GM21737 (cell line): ENCODE measurements around the gene RGS14.

Experiments
- ATAC-seq: cut with Tn5 transposase; IDR thresholded peaks from one replicate; pipeline ENCODE4 v1.9.1; 2021; ENCODE audit warnings: mild to moderate bottlenecking, moderate library complexity; ENCODE audit not compliant: unreplicated experiment

Gene RGS14

DNA sequence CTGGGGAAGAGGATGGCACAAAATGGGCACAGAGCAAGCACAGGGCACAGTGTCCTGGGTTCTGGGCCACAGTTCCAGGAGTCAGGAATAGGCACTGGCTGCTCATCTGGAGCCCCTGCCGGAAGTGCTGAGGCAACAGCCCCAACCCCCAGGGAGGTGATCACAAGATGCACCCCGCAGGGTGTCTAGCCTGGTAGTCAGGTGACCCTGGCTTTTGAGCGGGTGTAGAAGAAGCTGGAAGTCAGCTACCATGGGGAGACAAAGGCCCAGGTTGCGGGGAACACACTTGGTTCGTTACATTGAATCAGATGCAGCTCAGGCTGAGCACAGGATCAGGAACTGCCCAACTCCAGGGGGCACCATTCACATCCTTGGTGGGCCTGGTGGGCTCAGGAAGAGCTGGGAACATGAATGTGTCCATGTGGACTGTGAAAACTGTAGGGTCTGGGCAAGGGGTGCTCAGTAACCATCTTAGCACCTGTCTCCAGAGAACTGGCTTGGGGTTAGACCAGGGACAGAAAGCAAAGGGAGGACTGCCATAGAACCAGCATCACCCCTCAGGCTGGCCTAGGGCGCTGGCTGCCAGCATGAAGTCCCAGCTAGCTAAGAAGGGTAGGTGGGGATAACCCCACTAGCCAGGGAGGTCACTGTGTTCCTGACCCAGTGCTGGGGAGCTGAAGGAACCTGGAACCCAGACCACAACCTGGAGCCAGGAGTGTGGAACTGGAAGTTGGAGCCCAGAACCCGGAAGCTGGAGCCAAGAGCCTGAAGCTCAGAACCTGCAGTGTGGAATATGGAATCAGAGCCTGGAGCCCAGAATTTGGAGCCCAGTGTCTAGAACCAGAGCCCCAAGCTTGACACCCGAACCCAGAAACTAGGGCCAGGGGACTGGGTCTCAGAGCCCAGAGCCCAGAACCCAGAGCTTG is 20.4 kb downstream of the RGS14 start:
- ATAC-seq = no peak

DNA sequence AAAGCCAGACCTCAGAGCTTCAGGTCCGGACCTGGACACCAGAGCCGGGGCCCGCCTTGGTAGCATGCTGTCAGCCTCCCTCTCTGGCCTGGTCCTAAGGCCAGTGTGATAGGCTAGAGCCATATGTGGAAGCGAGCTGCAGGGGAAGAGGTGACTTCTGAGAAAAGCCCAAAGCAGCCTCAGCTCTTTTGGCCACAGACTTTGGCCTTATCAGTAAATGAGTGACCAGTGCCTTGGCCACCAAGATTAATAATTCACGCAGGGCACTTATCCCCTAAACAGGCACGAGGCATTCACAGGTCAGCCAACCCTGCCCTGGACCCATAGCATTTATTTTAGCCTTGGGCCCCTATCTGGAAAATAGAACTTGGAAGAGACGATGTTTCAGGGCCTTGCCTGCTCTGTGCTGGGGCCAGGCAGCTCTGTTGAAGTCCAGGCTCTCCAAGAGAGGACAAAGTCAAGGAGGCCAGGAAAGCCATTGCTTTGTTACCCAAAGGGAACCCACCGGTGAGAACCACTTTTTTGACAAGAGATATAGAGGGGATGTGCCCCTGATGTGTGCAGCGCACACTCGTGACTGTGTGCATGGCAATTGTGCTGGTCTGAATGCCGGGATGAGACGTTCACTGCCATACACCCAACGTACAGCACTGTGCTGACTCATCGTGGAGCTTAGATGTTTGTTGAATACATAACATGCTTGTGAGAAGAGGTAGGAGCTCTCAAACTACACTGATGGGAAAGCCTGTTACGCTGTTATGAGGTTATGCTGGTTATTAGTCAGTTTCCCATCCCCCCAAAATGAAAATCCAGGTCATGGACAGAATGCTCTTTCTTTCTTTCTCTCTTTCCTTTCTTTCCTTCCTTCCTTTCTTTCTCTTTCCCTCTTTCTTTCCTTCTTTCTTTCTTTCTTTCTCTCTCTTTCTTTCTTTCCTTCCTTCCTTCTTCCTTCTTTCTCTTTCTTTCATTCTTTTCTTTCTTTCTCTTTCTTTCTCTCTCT is 21.5 kb downstream of the RGS14 start:
- ATAC-seq = no peak

DNA sequence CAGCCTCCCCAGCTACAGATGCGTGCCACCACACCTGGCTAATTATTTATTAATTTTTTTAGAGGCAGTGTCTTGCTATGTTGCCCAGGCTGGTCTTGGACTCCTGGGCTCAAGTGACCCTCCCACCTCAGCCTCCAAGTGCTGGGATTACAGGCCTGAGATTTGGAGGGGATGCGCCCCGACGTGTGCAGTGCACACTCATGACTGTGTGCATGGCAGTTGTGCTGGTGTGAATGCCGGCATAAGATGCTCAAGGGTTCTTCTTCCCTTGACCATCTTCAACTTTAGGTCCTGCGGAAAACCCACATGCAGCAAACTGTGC is 23.0 kb downstream of the RGS14 start:
- ATAC-seq = no peak

DNA sequence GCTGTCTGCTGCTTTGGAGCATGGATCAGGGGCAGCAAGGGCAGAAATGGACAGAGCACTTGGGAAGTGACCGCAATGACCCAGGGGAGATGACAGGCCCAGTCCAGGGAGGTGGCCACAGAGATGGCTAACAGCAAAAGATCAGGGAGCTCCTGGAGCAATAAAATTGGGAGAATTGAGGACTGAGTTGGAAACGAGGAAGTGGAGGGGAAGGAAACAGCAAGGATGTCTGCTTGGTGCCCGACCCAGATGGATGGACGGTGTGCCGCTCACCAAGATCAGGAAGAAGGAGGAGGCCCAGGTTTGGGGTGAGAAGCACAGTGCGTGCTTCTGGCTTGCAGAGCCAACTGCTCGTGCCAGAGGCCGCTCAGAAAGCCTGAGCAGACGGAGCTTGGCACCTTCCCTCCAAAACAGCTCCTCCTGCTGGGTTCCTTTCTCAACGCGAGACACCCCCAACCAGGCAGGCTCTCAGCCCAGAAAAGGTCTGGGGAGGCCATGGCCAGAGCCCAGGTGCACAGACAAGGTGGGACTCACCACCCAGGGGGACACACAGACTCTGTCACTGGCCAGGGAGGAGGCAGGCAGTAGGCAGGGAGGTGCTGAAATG is 24.8 kb downstream of the RGS14 start:
- ATAC-seq = no peak

DNA sequence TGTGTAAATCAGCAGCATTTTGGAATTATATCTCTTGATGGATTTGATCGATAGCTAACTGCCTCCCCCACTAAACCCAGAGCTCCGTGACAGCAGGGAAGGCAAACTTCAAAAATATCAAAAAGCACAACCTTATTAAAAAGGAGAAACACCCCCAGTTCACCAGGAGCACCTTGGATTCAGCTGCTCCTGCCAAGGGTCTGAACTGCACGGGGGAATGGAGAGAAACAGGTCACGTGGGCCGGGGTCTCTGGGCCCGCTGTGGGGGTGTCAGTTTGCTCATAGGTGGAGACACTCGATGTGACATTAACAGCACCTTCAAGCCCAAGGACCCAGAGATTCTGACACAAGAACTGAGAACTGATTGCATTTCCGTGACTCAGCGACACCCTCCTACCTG is 25.5 kb downstream of the RGS14 start:
- ATAC-seq = no peak

DNA sequence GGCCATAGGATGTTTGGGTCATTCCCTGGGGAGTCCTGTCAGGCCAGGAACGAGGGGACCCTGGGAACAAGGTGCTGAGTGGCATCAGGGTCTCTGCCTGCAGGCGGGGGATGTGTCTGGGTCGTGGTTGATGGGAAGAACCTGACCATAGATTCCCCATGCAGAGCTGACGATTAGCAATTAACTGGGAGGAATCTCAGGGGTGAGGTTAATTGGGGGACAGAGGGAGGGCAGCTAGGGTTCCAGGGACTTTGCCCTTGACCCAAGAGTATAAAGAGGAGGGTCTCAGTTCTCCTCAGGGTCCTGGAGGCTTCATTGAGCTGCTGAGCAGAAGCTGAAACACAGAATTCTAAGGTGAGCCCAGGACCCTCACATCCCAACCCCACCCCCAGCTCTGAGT is 26.4 kb downstream of the RGS14 start, which contains the start of gene SLC34A1:
Gene SLC34A1, plus strand, starts transcription at position 301 of the 400 bp plus-strand sequence. CDS start 1,308 bp downstream, outside the sequence.
- ATAC-seq = no peak

DNA sequence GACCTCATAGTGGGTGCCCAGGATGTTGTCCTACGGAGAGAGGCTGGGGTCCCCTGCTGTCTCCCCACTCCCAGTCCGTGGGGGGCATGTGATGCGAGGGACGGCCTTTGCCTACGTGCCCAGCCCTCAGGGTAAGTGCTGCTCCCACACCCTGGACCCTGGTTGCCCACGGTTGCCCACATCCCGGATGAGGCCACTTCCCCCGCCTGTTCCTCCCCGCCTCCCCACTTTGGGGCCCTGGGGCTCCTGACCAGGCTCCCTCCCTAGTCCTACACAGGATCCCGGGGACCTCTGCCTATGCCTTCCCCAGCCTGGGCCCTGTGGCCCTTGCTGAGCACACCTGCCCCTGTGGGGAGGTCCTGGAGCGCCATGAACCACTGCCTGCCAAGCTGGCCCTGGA is 28.0 kb downstream of the RGS14 start:
- ATAC-seq = no peak

DNA sequence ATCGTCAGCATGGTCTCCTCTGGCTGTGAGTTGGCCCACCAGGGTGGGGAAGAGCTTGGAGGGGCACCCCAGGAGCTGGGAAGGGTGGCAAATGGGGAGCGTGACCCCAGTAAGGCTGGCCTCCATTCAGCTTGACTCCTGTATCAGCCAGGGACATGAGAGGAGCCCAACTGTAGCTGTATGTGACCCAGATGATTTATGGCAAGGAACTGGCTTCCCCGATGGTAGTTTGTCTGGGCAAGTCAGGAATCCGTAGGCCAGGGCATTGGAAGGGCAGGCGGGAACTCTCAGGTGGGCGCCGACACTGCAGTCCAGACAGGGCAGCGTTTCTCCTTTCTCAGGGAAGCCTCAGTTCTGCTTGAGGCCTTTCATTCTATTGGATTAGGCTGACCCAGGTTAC is 28.8 kb downstream of the RGS14 start:
- ATAC-seq = no peak

DNA sequence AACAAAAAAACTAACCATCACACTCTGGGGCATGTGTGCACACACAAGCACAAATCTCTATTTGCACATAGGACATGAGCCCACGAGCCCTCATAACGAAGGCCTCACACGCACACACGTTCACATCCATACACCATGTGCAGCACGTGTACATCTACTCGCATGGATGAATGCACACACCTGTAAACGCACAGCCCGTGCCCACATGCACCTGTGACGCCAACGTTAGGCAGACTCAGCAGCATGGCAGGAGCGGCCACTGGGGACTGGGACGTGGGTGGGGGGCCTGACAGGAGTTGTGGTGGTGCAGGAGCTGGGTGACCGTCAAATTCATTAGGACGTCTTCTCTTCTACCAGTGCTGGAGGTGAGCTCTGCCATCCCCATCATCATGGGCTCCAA is 29.7 kb downstream of the RGS14 start:
- ATAC-seq = no peak

DNA sequence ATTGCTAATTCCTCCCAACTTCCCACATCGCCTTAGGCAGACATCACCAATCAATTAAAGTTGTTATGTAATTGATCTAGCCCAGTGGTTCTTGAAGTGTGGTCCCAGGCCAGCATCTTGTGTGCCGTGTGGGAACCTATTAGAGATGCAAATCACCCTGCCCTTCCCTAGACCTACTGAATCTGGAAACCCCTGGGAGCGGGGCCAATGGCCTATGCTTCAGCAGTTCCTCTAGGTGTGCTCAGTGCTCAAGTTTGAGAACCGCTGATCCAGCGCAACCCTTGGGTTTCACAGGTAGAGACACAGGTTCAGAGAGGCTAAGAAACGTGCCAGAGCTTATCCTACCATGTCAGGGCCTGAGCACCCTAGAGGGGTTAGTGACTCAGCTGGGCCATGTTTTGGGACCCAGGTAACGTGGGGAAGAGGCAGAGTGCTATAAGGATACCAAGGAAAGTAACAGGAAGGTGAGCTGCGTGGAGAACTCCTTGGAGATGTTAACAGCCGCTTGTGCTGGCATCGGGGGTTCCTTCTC is 30.9 kb downstream of the RGS14 start:
- no peak for ATAC-seq

DNA sequence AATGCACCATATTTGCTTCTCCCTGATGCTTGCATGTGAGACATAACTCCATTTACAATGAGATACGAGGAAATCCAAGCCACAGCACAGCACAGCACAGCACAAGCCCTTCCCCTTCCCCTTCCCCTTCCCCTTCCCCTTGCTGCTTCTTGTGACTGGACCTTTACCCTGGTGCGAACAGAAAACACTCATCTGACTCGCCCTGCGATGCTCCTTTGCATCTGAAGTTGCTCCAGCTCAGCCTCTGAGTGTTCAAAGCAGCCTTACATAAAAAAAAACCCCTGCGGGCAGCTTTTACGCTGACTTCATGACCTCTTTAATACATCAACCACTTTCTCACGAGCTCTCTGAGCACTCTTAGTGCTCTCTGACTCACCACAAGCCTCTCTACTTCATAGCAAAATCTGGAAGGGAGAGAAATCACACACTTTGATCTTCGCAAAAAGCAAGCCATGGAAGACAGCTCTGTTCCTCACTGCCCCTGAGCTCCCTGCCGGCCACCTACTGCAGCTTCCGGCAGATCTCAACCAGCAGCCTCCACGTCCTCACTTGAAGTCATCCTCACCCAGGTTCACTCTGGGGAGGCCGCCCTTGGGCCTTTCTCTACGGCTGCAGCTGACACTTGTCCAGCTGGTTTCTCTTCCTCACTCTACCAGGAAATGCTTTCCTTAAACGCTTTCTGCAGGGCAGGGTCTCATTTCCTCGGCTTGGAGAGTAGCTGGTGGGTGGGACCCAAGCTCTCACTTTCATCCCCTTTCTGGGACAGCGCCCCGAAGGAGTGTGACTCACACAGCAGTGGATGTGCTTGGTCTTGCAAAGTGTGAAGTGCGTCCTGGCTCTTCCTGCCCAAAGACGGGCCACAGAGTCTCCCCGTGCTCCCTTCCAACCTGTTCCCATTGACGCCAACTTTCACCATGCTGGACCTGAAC is 31.8 kb downstream of the RGS14 start:
- ATAC-seq = no peak

DNA sequence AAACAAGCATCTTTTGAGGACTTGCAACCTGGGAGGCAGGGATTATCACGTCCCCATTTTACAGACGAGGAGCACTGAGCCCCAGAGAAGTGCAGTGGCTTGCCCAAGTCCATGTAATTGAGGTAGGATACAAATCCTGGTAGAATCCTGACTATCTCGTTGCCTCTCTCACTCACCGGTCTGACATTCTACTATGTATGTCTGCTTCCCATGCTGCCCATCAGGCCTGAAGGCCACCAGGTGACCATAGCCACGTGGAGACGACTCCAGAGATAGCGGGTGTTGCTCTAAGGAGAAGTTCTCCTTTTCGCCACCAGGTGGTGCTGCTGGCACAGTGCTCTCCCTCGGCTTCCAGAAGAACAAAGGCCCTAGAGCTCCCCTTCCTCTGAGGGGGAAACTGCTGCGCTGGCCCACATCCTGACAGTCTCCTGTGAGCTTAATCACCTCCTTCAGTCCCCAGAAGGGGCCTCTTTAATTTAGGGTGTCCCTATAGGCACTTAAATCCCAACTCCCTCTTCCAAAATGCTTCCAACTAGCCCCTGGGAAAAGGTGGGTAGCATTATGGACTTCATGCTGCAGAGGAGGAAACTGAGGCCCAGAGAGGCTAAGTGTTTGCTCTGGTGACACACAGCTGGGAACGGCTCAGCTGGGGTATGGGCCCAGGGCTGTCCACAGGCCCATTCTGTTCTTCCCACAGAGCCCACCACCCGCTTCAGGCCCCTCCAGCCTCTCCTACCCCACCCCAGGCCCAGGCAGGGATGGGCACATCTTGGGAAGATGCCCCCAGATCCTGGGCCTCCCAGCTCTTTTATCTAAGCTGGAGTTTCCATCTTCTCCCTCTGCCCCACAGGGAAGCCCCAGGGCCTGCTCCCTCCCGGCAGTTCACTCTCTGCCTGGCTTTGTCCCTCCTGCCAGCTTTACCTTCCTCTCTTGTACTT is 32.9 kb downstream of the RGS14 start:
- peak; percentile 56 for ATAC-seq

DNA sequence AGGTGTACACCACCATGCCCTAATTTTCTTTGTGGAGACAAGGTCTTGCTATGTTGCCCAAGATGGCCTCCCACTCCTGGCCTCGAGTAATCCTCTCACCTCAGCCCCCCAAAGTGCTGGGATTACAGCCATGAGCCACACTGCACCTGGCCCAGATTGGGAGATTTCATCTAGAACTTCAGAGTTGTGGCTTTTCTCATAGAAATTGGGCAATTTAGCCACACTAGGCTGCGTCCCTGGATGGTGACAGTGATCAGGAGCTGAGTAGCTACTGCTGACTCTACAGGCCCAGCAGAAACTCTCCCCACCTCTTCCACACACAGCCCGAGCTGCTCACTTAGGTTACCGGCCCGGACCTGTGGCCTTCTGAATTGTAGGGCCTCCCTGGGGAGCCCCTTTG is 35.0 kb downstream of the RGS14 start:
- no peak for ATAC-seq

DNA sequence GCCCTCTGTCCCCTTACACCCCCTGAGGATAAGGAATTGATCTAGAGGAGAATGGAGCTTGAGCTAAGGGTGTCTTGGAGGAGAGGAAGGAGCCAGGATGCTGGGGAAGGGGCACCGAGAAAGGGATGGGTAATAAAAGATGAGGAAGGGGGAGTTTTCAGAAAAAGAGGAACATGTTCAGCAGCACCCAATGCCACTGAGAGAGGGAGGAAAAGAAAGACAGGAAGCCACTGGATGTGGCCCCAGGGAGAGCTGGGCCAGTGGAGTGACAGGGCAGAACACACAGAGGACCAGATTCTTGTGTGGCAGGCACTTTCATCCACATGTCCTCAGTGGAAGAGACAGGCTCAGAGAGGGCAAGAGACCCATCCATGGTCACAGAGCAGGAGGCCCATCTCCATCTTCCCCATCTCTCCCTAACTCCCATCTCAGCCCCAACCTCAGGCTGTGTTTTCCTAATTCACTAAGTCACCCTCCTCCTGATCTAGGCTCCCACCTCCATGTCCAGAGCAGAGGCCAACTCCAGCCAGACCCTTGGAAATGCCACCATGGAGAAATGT is 35.6 kb downstream of the RGS14 start:
- no peak for ATAC-seq

DNA sequence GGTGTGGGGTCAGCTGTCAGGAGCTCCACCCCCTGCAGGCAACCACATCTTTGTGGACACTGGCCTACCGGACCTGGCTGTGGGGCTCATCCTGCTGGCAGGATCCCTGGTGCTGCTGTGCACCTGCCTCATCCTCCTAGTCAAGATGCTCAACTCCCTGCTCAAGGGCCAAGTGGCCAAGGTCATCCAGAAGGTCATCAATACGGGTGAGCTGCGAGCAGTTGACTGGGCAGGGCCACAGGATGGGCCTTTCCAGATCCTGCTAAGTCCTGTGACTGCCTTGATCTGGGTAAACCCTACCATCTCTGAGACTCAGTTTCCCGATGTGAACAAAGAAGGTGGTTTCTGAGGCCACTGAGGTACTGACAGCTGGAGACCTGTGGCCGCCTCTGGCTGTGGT is 36.3 kb downstream of the RGS14 start:
- no peak for ATAC-seq

DNA sequence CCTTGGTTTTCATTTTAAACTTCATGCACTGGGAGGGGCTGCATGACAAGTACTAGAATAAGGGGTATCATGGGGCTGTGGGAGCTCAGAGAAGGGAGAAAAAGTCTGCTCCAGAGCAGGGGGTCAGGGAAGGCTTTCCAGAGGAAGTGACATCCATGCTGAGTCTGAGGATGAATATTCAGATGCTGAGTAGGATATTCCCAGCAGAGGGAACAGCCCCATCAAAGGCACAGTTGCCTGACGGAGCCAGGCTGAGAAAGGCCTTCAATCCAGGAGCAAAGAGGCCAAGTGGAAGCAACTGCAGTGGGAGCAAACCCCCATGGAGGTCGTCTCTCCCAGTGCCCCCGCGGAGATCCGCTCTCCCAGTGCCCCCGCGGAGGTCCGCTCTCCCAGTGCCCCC is 38.4 kb downstream of the RGS14 start:
- ATAC-seq = no peak

DNA sequence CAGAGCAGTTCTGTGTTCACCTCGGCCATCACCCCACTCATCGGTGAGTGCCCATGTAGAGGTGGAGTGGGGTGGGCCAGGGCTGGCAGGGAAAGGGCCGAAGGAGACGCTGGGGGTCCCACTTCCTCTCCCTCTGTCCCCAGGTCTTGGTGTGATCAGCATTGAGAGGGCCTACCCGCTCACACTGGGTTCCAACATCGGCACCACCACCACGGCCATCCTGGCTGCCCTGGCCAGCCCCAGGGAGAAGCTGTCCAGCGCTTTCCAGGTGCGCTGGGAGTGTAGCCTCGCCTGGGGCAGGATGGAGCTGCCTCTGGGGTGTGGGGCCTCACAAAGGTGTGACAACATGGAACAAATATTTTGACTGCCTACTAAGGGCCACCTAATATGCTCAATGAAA is 39.1 kb downstream of the RGS14 start:
- no peak for ATAC-seq

DNA sequence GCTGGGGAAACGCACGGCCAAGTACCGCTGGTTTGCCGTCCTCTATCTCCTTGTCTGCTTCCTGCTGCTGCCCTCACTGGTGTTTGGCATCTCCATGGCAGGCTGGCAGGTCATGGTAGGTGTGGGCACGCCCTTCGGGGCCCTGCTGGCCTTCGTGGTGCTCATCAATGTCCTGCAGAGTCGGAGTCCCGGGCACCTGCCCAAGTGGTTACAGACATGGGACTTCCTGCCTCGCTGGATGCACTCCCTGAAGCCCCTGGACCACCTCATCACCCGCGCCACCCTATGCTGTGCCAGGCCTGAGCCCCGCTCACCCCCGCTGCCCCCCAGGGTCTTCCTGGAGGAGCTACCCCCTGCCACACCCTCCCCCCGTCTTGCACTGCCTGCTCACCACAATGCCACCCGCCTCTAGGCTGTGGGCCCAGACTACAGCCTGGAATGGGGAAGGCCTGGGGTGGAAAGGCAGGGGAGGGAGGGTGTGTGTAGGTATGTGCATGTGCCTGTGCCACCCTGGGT is 40.2 kb downstream of the RGS14 start:
- no peak for ATAC-seq
